Central memory CD8-positive, alpha-beta T cell (primary cell): ENCODE data around the gene TTC33.
"Not testable (repeated sequence)": the region's sequence is repeated elsewhere in the genome, so short reads cannot be mapped to it uniquely, and the experiment has no call there.

Experiments used
- ATAC-seq: fragments of 150-1000 bp; cut with Tn5 transposase; replicated peaks from 2 replicates; pipeline ENCODE4 v1.10.0; 2022; ENCODE audit warnings: mild to moderate bottlenecking, moderate FRiP score, moderate number of reproducible peaks; ENCODE audit not compliant: poor library complexity, severe bottlenecking; ENCODE audit errors: extremely low read depth
- DNase-seq, 2 donors: peaks; one replicate each; pipeline ENCODE4 v3.0.0; 2021; ENCODE audit warnings: low spot score in 2 of 2
- H3K27ac Mint-ChIP-seq: one replicate; pipeline ENCODE4 v1.8.0; 2022; ENCODE audit warnings: low read depth, mild to moderate bottlenecking, moderate library complexity, mixed read lengths
- H3K27me3 Mint-ChIP-seq: one replicate; pipeline ENCODE4 v1.8.0; 2022; ENCODE audit warnings: mixed read lengths
- H3K36me3 Mint-ChIP-seq: one replicate; pipeline ENCODE4 v1.8.0; 2022; ENCODE audit warnings: mild to moderate bottlenecking, moderate library complexity, mixed read lengths; ENCODE audit not compliant: insufficient read depth
- H3K4me1 Mint-ChIP-seq: one replicate; pipeline ENCODE4 v1.8.0; 2022; ENCODE audit warnings: mixed read lengths
- H3K4me3 Mint-ChIP-seq: one replicate; pipeline ENCODE4 v1.8.0; 2022; ENCODE audit warnings: mild to moderate bottlenecking, moderate library complexity, mixed read lengths
- H3K9me3 Mint-ChIP-seq: one replicate; pipeline ENCODE4 v1.8.0; 2022; ENCODE audit warnings: mixed read lengths

The TTC33 gene

DNA sequence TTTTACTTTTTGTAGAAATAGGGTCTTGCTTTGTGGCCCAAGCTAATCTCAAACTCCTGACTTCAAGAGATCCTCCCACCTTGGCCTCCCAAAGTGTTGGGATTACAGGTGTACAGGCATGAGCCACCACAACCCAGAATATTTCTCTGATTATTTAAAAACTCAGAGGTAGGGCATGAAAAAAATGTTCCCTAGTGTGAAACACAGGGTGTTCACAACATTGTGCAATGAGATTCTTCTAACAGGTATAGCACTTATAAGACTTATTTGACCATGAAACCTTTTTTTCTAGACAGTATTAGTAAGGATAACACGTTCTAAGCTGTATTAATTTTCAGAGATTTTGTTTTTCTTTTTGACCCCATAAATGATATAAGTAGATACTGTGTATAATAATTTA, 89.1 kb downstream of the TTC33 start:
- H3K4me1 Mint-ChIP-seq, result peaks cover 14% of the 10 kb centered on the region
- no peaks in the 10 kb centered on the region for H3K9me3 Mint-ChIP-seq
- H3K27me3 Mint-ChIP-seq, result no peaks in the 10 kb centered on the region
- DNase-seq, result no peak
- no peak for ATAC-seq
- no peak overlapping the region for H3K4me3 Mint-ChIP-seq
- no peak overlapping the region for H3K27ac Mint-ChIP-seq
- H3K36me3 Mint-ChIP-seq, result no peaks in the 10 kb centered on the region

DNA sequence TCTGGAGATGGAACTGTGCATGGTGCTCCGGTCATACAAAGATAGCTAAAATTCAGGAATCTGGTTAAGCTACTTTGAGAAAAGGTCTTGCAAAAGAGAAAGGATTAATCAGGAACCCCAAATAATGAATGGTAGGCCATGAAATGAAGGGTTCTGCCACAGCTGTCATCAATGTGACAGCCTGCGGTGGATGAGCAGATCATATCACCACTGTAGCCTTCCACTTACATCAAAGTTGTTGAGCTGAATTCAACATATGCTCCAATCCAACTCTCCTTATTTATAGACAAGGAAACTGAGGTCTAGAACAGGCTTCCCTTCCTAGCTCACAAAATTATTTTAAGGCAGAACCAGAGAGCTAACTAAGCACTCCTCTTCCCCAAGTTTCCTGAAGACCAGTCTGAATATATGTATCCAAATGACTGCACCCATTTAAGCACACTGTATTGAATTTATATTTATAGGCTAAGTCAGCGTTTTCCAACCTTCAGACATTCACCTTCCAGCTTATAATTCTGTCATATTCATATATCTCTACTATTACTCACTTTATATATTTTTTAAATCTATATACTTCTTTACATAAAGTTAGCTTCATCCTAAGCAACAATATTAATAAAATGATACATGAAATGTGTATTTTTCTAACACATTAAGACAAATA, 90.0 kb downstream of the TTC33 start:
- Mint-ChIP-seq H3K27me3 (no peaks in the 10 kb centered on the region), H3K36me3 (no peaks in the 10 kb centered on the region), H3K4me1 (peaks cover 14% of the 10 kb centered on the region), H3K4me3 (no peak overlapping the region), H3K27ac (no peak overlapping the region), H3K9me3 (no peaks in the 10 kb centered on the region)
- ATAC-seq (no peak), DNase-seq (no peak)

DNA sequence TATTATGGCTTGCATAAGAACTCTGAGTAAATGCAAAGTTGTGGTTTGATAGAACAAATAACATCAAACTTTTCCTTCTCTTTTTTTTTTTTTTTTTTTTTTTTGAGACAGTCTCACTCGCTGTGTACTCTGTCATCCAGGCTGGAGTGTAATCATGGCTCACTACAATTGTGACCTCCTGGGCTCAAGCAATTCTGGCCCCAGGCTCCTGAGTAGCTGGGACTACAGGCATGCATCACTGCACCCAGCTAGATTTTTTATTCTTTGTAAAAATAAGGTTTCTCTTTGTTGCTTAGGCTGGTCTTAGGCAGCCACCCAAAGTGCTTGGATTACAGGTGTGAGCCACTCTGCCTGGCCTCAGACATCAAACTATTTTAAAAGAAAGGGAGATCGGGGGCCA, 95.0 kb downstream of the TTC33 start:
- H3K9me3 Mint-ChIP-seq, result no peaks in the 10 kb centered on the region
- H3K27ac Mint-ChIP-seq, result no peak overlapping the region
- H3K36me3 Mint-ChIP-seq, result no peaks in the 10 kb centered on the region
- no peaks in the 10 kb centered on the region for H3K27me3 Mint-ChIP-seq
- DNase-seq, result no peak
- no peak overlapping the region for H3K4me3 Mint-ChIP-seq
- no peak for ATAC-seq
- peaks cover 4% of the 10 kb centered on the region for H3K4me1 Mint-ChIP-seq

DNA sequence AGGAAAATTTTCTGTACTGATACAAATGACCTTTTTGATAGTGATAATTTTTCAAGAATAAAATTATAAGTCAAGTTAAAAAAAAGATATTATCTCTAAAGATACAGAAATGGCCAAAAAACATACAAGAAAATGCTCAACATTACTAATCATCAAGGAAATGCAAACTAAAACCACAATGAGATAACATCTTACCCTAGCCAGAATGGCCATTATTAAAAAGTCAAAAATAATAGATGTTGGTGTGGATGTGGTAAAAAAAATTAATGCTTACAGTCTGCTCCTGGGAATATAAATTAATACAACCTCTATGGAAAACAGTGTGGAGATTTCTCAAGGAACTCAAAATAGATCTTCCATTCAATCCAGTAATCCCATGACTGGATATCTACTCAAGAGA, 99.0 kb downstream of the TTC33 start:
- no peaks in the 10 kb centered on the region for H3K36me3 Mint-ChIP-seq
- no peaks in the 10 kb centered on the region for H3K9me3 Mint-ChIP-seq
- DNase-seq (no peak), ATAC-seq (no peak)
- peaks cover 41% of the 10 kb centered on the region for H3K4me1 Mint-ChIP-seq
- no peaks in the 10 kb centered on the region for H3K27me3 Mint-ChIP-seq
- no peak overlapping the region for H3K4me3 Mint-ChIP-seq
- H3K27ac Mint-ChIP-seq, result no peak overlapping the region

DNA sequence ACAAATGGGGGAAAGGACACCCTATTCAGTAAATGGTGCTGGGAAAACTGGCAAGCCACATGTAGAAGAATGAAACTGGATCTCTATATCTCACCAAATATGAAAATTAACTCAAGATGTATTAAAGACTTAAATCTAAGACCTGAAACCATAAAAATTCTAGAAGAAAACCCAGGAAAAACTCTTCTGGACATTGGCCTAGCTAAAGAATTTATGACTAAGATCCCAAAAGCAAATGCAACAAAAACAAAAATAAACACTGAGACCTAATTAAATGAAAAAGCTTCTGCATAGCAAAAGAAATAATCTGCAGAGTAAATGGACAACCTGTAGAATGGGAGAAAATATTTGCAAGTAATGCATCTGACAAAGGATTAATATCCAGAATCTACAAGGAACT, 99.7 kb downstream of the TTC33 start:
- H3K4me1 Mint-ChIP-seq, result peaks cover 41% of the 10 kb centered on the region
- DNase-seq, H3K4me3 Mint-ChIP-seq, H3K27me3 Mint-ChIP-seq, ATAC-seq, H3K9me3 Mint-ChIP-seq, H3K27ac Mint-ChIP-seq, H3K36me3 Mint-ChIP-seq: not testable (repeated sequence)

DNA sequence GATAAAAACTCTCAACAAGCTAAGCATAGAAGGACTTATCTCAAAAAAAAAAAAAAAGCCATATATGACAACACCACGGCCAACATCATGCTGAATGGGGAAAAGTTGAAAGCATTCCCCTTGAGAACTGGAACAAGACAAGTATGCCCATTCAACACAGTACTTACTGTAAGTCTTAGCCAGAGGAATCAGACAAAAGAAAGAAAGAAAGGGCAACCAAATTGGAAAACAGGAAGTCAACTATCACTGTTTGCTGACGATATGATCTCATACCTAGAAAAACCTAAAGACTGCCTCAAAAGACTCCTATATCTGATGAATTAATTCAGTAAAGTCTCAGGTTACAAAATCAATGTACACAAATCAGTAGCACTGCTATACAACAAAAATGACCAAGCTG, 100.6 kb downstream of the TTC33 start:
- Mint-ChIP-seq H3K27ac (peak overlapping the region; percentile 85), H3K27me3 (no peaks in the 10 kb centered on the region), H3K9me3 (no peaks in the 10 kb centered on the region), H3K4me3 (peak overlapping the region; percentile 59), H3K4me1 (peaks cover 45% of the 10 kb centered on the region), H3K36me3 (no peaks in the 10 kb centered on the region)
- DNase-seq (no peak), ATAC-seq (no peak)

DNA sequence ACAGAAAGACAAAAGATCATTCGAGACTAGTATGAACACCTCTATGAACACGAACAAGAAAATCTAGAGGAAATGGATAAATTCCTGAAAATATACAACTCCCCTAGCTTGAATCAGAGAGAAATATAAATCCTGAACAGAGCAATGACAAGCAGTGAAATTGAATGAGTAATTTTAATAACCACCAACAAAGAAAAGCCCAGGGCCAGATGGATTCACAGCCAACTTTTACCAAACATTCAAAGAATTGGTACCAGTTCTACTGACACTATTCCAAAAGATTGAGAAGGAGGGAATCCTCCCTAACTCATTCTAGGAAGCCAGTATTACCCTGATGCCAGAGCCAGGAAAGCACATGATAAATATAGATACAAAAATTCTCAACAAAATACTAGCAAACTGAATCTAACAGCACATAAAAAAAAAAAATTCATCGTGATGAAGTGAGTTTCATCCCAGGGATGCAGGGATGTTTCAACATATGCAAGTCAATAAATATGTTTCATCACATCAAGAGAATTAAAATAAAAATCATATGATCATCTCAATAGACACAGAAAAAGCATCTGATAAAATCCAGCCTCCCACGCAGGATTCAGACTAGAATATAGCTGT, 101.3 kb downstream of the TTC33 start:
- Mint-ChIP-seq H3K4me1 (peaks cover 51% of the 10 kb centered on the region), H3K9me3 (no peaks in the 10 kb centered on the region), H3K36me3 (no peaks in the 10 kb centered on the region), H3K4me3 (peak overlapping the region; percentile 59), H3K27me3 (no peaks in the 10 kb centered on the region), H3K27ac (peak overlapping the region; percentile 85)
- DNase-seq, result no peak
- ATAC-seq, result no peak

DNA sequence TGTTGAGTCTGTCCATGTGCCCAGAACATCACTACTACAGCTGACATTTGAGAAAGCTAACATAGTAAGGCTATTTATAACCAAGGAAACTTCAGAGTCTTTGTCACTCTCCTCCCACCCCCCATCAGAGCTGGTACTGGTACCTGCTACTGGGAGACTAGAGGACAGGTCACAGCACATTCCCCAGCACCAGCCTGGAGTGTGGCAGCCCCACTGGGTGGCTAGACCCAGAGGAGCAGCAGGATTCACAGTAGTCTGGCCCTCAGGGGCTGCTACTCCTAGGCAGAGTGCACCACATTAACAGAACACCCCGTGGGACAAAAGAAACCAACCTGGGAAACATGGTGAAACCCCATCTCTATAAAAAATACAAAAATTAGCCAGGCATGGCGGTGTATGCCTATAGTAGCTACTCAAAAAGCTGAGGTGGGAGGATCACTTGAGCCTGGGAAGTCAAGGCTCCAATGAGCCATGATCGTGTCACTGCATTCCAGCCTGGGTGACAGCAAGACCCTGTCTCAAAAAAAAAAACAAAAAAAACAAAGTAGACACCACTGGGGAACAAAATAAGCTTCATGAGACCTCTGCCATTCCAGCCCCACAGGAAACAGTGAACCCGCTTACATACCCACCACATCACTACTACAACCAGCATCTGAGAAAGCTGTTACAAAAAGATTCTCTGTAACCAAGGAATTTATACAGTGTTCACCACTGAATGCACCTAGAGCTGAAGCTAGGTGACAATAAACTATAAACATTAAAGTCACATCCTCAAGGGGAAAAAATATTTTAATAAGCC, 102.3 kb downstream of the TTC33 start:
- Mint-ChIP-seq H3K4me3 (peak overlapping the region; percentile 59), H3K4me1 (peaks cover 58% of the 10 kb centered on the region), H3K9me3 (no peaks in the 10 kb centered on the region), H3K27ac (peak overlapping the region; percentile 85), H3K27me3 (no peaks in the 10 kb centered on the region), H3K36me3 (no peaks in the 10 kb centered on the region)
- DNase-seq (no peak), ATAC-seq (peak; percentile 65)

DNA sequence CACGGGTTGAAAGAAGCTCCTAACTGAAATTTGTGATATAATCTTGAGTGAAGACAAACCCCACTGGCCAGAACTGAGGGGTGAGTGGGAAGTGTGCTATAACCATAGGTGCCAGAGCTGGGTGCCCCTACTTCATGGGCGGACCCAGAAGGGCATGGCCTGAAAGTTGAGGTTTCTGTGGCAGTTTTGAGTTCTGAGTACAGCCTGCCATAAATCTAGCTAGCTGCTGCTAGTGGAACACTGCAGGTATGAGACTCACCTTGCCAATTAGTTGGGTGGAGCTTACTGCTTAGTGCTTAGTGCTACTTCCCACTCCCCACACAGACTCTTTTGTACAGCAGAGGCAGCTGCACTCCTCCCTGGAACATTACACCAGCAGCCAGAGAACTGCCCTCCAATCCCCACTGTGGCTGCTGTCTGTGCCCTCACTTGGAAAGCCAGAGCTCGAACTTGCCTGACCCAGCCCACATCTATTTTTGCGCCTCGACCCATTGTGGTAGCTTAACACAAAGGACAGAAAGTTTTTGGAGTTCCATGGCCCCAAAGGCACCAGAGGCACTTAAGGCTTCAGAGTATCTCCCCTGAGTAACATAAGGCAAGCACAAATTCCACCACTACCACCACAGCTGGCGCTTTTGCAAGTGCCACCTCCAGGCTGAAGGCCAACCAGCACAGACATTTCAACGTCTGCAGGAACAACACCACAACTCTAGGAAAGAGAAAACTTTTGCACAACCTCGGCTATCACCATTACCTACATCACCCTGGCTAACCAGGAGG, 103.1 kb downstream of the TTC33 start:
- DNase-seq (no peak), ATAC-seq (peak; percentile 51)
- Mint-ChIP-seq H3K36me3 (no peaks in the 10 kb centered on the region), H3K4me1 (peaks cover 62% of the 10 kb centered on the region), H3K9me3 (no peaks in the 10 kb centered on the region), H3K4me3 (peak overlapping the region; percentile 59), H3K27me3 (no peaks in the 10 kb centered on the region), H3K27ac (peak overlapping the region; percentile 85)

DNA sequence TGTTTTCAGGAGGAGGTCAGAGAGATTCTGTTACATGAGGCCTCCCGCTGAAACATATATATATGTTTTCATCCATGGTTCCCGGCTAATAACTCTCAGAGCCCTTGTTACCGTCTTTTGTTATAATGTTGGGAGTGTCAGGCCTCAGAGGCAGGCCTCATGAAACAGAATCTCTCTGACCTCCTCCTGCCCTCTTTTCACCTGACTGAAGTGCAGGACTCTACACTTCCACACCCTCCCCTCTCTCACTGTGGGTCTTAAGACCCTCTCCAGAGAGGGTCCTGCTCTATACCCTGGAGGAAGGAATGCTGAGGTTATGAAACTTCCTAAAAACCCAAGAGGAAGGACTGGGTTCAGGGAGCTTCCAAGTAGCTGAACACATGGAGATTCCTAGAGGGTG, 104.6 kb downstream of the TTC33 start:
- no peak for ATAC-seq
- Mint-ChIP-seq H3K27ac (no peak overlapping the region), H3K36me3 (peaks cover 1% of the 10 kb centered on the region), H3K4me1 (peaks cover 62% of the 10 kb centered on the region), H3K27me3 (no peaks in the 10 kb centered on the region), H3K4me3 (no peak overlapping the region), H3K9me3 (no peaks in the 10 kb centered on the region)
- DNase-seq, result no peak

DNA sequence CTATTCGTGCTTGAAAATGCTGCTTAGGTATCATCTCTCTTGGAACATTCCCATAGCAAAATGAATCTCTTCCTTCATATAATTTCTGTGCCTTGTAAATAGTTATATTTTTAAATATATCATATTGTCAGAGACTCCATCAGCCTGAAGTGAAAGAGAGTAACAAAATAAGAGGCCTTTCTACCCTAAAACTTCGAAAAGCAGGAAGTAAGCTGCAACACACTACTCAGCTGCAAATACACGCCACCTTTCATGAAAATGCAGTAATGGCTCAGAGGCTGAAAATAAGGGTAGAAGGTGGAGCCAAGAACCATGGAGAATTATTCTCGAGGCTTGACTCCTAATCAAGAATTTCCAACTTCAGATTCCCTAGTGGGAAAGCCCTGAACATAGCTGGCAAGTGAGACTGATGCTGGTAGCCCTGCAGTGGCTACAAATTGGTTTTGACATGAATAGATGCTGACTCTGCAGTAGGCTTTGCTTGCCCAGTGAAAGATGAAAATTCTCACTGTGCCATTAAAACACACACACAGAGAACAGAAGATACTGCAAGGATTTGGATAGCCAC, 106.2 kb downstream of the TTC33 start:
- peak overlapping the region; percentile 25 for H3K27ac Mint-ChIP-seq
- DNase-seq, result no peak
- H3K4me3 Mint-ChIP-seq, result no peak overlapping the region
- H3K4me1 Mint-ChIP-seq, result peaks cover 47% of the 10 kb centered on the region
- no peaks in the 10 kb centered on the region for H3K9me3 Mint-ChIP-seq
- no peak for ATAC-seq
- H3K36me3 Mint-ChIP-seq, result peaks cover 1% of the 10 kb centered on the region
- H3K27me3 Mint-ChIP-seq, result no peaks in the 10 kb centered on the region

DNA sequence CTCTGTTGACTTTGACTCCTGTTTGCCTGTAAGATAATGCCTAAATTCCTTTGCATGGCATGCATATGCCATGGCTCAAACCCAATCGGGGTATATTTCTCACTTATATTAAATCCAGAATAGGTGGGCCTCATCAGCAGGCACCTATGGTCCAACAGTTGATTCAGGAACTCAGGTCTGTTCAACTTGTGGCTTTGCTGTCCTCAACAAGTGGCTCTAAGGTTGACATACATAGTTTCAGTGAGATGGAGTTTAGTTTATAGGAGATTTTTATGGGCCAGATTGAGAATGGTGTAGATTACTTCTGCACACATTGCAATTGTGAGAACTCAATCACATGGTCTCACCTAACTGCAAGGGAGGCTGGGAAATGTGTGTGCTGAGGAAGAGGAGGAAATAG, 107.6 kb downstream of the TTC33 start:
- no peak overlapping the region for H3K27ac Mint-ChIP-seq
- peaks cover 1% of the 10 kb centered on the region for H3K36me3 Mint-ChIP-seq

More for the DNA sequence above, 107.6 kb downstream of the TTC33 start:
- no peaks in the 10 kb centered on the region for H3K9me3 Mint-ChIP-seq
- DNase-seq (no peak), ATAC-seq (no peak)
- no peaks in the 10 kb centered on the region for H3K27me3 Mint-ChIP-seq
- no peak overlapping the region for H3K4me3 Mint-ChIP-seq
- peaks cover 33% of the 10 kb centered on the region for H3K4me1 Mint-ChIP-seq
